Testis (tissue), 3 donors: ENCODE measurements around the gene CTU2. TPM values are rescaled to one million over a fixed set of nuclear protein-coding genes. Genes with fewer than 3 reads are reported as not detected.

ENCODE experiments used
- DNase-seq: peaks from one replicate; pipeline ENCODE4 v3.0.0-alpha.2; 2019
- H3K27ac ChIP-seq, 2 donors: fragments of 200-600 bp; sonication (generic); one replicate each; pipeline ENCODE4 v1.5.1; 2019
- H3K27me3 ChIP-seq: fragments of 200-600 bp; sonication (generic); one replicate; pipeline ENCODE4 v1.5.1; 2019
- H3K36me3 ChIP-seq: fragments of 200-600 bp; sonication (generic); one replicate; pipeline ENCODE4 v1.5.1; 2017; ENCODE audit warnings: low read depth; ENCODE audit errors: missing control alignments
- H3K4me1 ChIP-seq: fragments of 200-600 bp; sonication (generic); one replicate; pipeline ENCODE4 v1.5.1; 2019
- H3K4me3 ChIP-seq, 2 donors: fragments of 200-600 bp; sonication (generic); one replicate each; pipeline ENCODE4 v1.5.1; 2017 to 2019
- H3K9me3 ChIP-seq: fragments of 200-600 bp; sonication (generic); one replicate; pipeline ENCODE4 v1.5.1; 2017
- POLR2A ChIP-seq: fragments of 450-650 bp; IDR thresholded peaks from one replicate; pipeline ENCODE4 v1.6.1; 2017; ENCODE audit warnings: antibody characterized with exemption, mild to moderate bottlenecking, moderate library complexity
- WGBS, 2 donors: methylation state at CpG; one replicate each; pipeline ENCODE4 v1.1.5; 2018; 5-methylcytosine and 5-hydroxymethylcytosine counted together
- intact Hi-C: fragments of 100-400 bp; cut with DNase I; formaldehyde crosslinking; loops from one replicate; pipeline ENCODE4 v1.15.1; 2023; ENCODE audit warnings: low total_unique reads
- polyA plus RNA-seq: library from polyadenylated mRNA; stranded (reverse); fragments of 350-450 nt; fragmentation: Illumina TruSeq; extraction: RNeasy Lipid Tissue Mini Kit (QIAGEN cat#74804); gene quantifications from one replicate; pipeline ENCODE4 v1.2.3, GENCODE V29; 2014; ENCODE audit warnings: low read depth, low replicate concordance; ENCODE audit not compliant: insufficient read depth
- total RNA-seq, 2 donors: library from RNA; depleted of rRNA; stranded (reverse); fragments of >200 nt; gene quantifications; one replicate each; pipeline ENCODE4 v1.2.3, GENCODE V29; 2016
- TF ChIP-seq, protein P1 (sequence below), 3 experiments: fragments of 450-650 bp in 2 of 3; fragments of 200-600 bp in 1 of 3; sonication (generic) in 1 of 3; IDR thresholded peaks; one replicate each; pipeline ENCODE4 v1.5.1; 2016 to 2019; ENCODE audit warnings: antibody characterized with exemption in 3 of 3, mild to moderate bottlenecking in 2 of 3, moderate library complexity in 1 of 3

The CTU2 gene
- total and polyA plus RNA-seq, 3 donors from 2014 or later = 19.8 to 25.4 (median 24.8) TPM

DNA sequence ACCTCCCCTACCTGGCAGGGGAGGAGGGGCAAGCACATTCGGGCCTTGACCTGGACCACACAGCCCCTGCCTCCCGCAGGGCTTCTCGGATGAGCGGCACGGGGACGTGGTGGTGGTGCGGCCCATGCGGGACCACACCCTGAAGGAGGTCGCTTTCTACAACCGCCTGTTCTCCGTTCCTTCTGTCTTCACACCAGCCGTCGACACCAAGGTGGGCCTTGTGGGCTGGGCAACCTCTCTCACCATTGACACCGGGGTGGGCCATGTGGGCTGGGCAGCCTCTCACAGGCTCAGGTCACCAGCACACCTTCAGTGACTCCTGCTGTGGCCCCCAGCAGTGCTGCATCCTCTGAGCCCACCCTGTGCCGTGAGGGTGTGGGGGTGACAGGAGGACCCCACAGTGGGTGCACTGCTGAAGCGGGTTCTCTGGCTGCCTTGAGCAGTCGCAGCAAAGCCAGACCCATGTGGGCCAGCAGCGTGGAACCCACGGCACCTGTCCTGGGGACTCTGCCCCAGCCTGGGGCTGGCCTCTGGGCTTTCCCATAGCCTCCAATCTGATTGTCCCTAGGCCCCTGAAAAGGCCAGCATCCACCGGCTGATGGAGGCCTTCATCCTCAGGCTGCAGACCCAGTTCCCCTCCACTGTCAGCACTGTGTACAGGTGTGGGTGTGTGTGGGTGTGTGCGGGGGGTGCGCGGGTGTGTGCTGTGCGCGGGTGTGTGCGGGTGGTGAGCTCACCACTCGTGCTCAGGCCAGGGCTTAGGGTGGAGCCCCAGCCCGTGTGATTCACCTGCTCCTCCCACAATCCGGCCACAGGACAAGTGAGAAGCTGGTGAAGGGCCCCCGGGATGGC, 7.5 kb downstream of the CTU2 start:
- Histone ChIP-seq H3K4me1 (no peaks in the 10 kb centered on the region), H3K27me3 (no peaks in the 10 kb centered on the region), H3K27ac (no peak overlapping the region), H3K9me3 (no peaks in the 10 kb centered on the region), H3K4me3 (no peak overlapping the region), H3K36me3 (no peaks in the 10 kb centered on the region)
- 90 to 93% methylated on average over 14 to 30 of the region's 30 CpGs for WGBS, 2 donors
- DNase-seq = no peak
- TF ChIP-seq, protein P1, sequence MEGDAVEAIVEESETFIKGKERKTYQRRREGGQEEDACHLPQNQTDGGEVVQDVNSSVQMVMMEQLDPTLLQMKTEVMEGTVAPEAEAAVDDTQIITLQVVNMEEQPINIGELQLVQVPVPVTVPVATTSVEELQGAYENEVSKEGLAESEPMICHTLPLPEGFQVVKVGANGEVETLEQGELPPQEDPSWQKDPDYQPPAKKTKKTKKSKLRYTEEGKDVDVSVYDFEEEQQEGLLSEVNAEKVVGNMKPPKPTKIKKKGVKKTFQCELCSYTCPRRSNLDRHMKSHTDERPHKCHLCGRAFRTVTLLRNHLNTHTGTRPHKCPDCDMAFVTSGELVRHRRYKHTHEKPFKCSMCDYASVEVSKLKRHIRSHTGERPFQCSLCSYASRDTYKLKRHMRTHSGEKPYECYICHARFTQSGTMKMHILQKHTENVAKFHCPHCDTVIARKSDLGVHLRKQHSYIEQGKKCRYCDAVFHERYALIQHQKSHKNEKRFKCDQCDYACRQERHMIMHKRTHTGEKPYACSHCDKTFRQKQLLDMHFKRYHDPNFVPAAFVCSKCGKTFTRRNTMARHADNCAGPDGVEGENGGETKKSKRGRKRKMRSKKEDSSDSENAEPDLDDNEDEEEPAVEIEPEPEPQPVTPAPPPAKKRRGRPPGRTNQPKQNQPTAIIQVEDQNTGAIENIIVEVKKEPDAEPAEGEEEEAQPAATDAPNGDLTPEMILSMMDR (IDR thresholded peaks at IDR 0.05) = no peak
- no peak for TF ChIP-seq POLR2A
- intact Hi-C loops = no loop called here

DNA sequence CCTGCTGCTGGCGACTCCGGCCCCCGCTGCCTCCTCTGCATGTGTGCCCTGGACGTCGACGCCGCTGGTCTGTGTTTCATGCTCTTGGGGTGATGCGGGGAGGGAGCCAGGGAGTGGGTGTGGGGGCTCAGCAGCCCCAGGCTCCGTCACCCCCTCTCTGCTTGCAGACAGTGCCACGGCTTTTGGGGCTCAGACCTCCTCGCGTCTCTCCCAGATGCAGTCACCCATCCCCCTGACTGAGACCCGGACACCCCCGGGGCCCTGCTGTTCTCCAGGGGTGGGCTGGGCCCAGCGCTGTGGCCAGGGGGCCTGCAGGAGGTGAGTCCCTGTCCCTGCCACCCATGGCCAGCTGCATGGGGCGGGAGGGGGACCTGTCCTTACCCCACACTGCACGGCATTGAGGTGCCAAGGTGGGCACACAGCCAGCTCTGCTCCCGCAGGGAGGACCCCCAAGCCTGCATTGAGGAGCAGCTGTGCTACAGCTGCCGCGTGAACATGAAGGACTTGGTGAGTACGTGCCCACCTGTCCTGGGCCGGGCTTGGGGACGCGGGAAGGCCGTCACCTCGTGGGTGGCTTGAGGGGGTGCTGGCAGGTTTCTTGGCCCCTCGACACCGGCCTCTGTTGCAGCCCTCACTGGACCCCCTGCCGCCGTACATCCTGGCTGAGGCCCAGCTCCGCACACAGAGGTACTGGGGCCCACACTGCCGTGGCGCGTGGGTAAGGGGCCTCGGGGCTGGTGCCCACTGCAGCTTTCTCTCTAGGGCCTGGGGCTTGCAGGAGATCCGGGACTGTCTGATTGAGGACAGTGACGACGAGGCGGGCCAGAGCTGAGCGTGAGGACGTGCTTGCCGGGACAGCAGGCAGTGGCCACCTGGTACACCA, 8.4 kb downstream of the CTU2 start:
- WGBS, 2 donors = 83 to 90% methylated on average over 10 to 42 of the region's 42 CpGs
- Histone ChIP-seq H3K9me3 (no peaks in the 10 kb centered on the region), H3K4me3 (no peak overlapping the region), H3K27me3 (no peaks in the 10 kb centered on the region), H3K27ac (no peak overlapping the region), H3K36me3 (no peaks in the 10 kb centered on the region), H3K4me1 (no peaks in the 10 kb centered on the region)
- TF ChIP-seq POLR2A = no peak
- TF ChIP-seq, protein P1 (IDR thresholded peaks at IDR 0.05) = no peak
- intact Hi-C loops = no loop called here
- DNase-seq = no peak

DNA sequence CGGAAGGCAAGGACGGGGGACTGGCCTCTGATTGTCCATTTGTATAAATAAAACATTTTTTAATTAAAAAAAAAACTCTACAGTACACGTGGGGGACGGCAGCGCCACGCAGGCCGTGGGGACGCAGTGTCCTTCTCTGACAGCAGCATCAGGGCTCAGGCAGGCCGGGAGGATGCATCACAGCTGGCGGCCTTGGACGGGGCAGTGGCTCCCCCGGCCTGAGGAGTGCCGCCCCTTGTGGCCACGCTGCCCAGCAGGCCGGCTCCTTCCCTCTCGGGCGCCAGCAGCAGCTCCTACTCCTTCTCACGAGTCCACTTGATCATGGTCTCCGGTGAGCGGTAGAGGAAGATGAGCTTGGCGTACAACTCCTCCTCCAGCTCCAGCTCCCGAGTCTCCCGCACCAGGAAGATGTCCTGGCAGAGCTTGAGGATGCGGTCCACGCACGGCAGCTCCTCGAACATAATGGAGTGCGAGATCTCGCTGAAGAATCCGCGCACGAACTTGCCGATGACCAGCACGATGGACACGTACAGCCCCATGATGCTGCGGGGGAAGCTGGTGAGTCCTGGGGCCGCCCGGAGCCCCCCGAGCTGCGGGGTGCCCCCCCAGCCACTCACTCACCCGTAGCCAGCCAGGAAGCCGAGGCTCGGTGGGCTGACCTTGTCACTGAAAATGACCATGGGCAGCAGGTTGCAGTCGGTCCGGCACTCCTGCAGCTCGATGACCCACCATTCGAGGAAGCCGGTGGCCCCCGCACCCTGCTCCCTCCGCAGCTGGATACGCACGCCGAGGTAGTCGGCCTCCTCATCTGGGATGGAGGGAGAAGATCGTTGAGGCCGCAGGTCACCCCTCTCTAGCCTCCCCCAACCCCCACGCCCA, 9.2 kb downstream of the CTU2 start:
- no peak overlapping the region for H3K4me3 ChIP-seq
- TF ChIP-seq POLR2A = no peak
- TF ChIP-seq, protein P1 (IDR thresholded peaks at IDR 0.05) = no peak
- no peaks in the 10 kb centered on the region for H3K27me3 ChIP-seq
- no peaks in the 10 kb centered on the region for H3K36me3 ChIP-seq
- WGBS, 2 donors = 83 to 91% methylated on average over 33 to 57 of the region's 57 CpGs
- no peaks in the 10 kb centered on the region for H3K4me1 ChIP-seq
- no peaks in the 10 kb centered on the region for H3K9me3 ChIP-seq
- DNase-seq = no peak
- H3K27ac ChIP-seq = no peak overlapping the region
- intact Hi-C loops = no loop called here

DNA sequence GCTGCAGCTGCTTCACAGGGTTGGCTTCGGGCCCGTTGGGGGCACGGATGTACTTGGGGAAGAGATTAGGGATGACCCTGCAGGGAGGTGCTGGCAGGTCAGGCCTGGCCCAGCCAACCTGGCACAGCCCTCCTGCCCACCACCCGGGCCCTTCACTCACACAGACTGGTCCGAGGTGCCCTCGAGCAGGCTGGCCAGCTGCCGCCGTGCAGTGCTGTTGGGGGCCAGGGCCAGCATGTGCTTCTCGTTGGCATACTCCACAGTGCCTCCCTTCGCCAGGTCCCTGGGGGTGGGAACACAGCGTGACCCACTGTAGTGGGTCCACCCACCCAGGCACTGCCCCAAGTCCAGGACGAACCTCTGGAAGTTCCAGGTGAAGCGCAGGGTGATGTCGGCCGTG, 9.9 kb downstream of the CTU2 start:
- DNase-seq = no peak
- WGBS, 2 donors = 94 to 95% methylated on average over 11 to 15 of the region's 15 CpGs
- TF ChIP-seq, protein P1 (IDR thresholded peaks at IDR 0.05) = no peak

More for the DNA sequence above, 9.9 kb downstream of the CTU2 start:
- intact Hi-C loops = no loop called here
- H3K4me3 ChIP-seq = no peak overlapping the region
- no peaks in the 10 kb centered on the region for H3K4me1 ChIP-seq
- no peak overlapping the region for H3K27ac ChIP-seq
- H3K9me3 ChIP-seq = no peaks in the 10 kb centered on the region
- no peaks in the 10 kb centered on the region for H3K27me3 ChIP-seq
- H3K36me3 ChIP-seq = no peaks in the 10 kb centered on the region
